OCI-LY3 (cell line): Measurements from ENCODE around the gene VSX1.

Experiments
- EZH2phosphoT487 ChIP-seq: fragments of 200-600 bp; shearing (Covaris generic); IDR thresholded peaks from 2 replicates; pipeline ENCODE4 v1.6.1; 2018; ENCODE audit warnings: antibody characterized with exemption, mixed run types, low read depth
- TF ChIP-seq, protein P1 (sequence below): fragments of 200-600, 300-600 bp; sonication (generic); IDR thresholded peaks from 2 replicates; pipeline ENCODE4 v1.5.1; 2014; ENCODE audit warnings: antibody characterized with exemption, low read length, low read depth

DNA sequence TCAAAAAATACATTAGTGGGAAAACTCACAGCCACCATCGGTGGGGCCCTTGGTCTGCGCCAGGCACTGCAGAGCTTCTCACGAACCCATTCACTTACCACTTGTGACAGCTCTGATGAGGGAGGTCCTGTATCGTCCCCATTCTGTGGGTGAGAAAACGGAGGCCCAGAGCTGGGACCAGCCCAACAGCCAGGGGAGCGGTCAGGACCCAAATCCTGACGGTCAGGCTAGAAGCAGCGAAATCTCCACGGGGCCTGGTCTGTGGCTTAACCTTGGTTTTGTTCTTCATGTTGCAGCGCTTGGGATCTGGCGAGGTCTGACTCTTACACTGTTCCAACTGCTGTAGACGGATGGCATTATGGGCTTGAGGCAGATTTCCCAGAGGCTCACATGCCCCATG lies 7.7 kb upstream of the VSX1 start:
- TF ChIP-seq, protein P1, sequence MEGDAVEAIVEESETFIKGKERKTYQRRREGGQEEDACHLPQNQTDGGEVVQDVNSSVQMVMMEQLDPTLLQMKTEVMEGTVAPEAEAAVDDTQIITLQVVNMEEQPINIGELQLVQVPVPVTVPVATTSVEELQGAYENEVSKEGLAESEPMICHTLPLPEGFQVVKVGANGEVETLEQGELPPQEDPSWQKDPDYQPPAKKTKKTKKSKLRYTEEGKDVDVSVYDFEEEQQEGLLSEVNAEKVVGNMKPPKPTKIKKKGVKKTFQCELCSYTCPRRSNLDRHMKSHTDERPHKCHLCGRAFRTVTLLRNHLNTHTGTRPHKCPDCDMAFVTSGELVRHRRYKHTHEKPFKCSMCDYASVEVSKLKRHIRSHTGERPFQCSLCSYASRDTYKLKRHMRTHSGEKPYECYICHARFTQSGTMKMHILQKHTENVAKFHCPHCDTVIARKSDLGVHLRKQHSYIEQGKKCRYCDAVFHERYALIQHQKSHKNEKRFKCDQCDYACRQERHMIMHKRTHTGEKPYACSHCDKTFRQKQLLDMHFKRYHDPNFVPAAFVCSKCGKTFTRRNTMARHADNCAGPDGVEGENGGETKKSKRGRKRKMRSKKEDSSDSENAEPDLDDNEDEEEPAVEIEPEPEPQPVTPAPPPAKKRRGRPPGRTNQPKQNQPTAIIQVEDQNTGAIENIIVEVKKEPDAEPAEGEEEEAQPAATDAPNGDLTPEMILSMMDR, result no peak
- no peak for TF ChIP-seq EZH2phosphoT487
